DND-41 (cell line): Measurements from ENCODE around the gene SEBOX.

ENCODE experiments used
- ATAC-seq: fragments of 200-7000 bp; cut with Tn5 transposase; 3 replicates; pipeline ENCODE4 v1.9.1; 2021; ENCODE audit warnings: low read depth; ENCODE audit not compliant: insufficient read depth
- DNase-seq: peaks from one replicate; pipeline ENCODE4 v3.0.0-alpha.2; 2020
- H2AFZ ChIP-seq: 2 replicates; pipeline ENCODE4 v1.6.0; 2012; ENCODE audit warnings: low read depth, low read length
- H3K27ac ChIP-seq: 2 replicates; pipeline ENCODE4 v1.5.1; 2012; ENCODE audit warnings: low read length, inconsistent platforms
- H3K27me3 ChIP-seq: fragments of 200-600 bp; sonication (generic); 2 replicates; pipeline ENCODE4 v1.6.0; 2012; ENCODE audit warnings: low read length, mild to moderate bottlenecking, inconsistent platforms; ENCODE audit not compliant: insufficient read depth, poor library complexity
- H3K36me3 ChIP-seq: 2 replicates; pipeline ENCODE4 v1.5.1; 2012; ENCODE audit warnings: low read length, inconsistent platforms; ENCODE audit not compliant: insufficient read depth
- H3K4me1 ChIP-seq: 2 replicates; pipeline ENCODE4 v1.5.1; 2012; ENCODE audit warnings: mild to moderate bottlenecking, low read length; ENCODE audit not compliant: insufficient read depth
- H3K4me2 ChIP-seq: 2 replicates; pipeline ENCODE4 v1.6.0; 2012; ENCODE audit warnings: mild to moderate bottlenecking, moderate library complexity, low read length, inconsistent platforms; ENCODE audit not compliant: insufficient read depth
- H3K4me3 ChIP-seq, 2 experiments: fragments of 200-600 bp in 1 of 2; shearing (Covaris generic) in 1 of 2; 2 replicates each; pipeline ENCODE4 v1.5.1; 2012 to 2016; ENCODE audit warnings: inconsistent platforms in 2 of 2, low read length in 2 of 2, mild to moderate bottlenecking in 2 of 2, low read depth in 1 of 2, moderate library complexity in 1 of 2
- H3K79me2 ChIP-seq: 2 replicates; pipeline ENCODE4 v1.6.0; 2012; ENCODE audit warnings: low read length, inconsistent platforms; ENCODE audit not compliant: insufficient read depth
- H3K9ac ChIP-seq: 2 replicates; pipeline ENCODE4 v1.6.0; 2012; ENCODE audit warnings: low read depth, mild to moderate bottlenecking, inconsistent platforms, low read length, moderate library complexity
- H3K9me3 ChIP-seq: 2 replicates; pipeline ENCODE4 v1.5.1; 2012; ENCODE audit warnings: low read length, moderate library complexity, mild to moderate bottlenecking, inconsistent platforms; ENCODE audit not compliant: insufficient read depth, severe bottlenecking
- H4K20me1 ChIP-seq: 2 replicates; pipeline ENCODE4 v1.6.0; 2012; ENCODE audit warnings: low read length; ENCODE audit not compliant: insufficient read depth
- CTCF ChIP-seq: IDR thresholded peaks from 2 replicates; pipeline ENCODE4 v1.5.1; 2012; ENCODE audit warnings: borderline replicate concordance, low read length, moderate library complexity, mild to moderate bottlenecking; ENCODE audit not compliant: poor library complexity, severe bottlenecking; ENCODE audit errors: extremely low read depth
- EZH2 ChIP-seq: IDR thresholded peaks from 3 replicates; pipeline ENCODE4 v1.6.1; 2012; ENCODE audit warnings: borderline replicate concordance, low read depth, mild to moderate bottlenecking, moderate library complexity, low read length, inconsistent platforms; ENCODE audit not compliant: severe bottlenecking

Gene SEBOX

GRCh38 chr17:28338056-28338768 lies 26.8 kb downstream of the SEBOX start:
- no peak overlapping the region for H3K27ac ChIP-seq
- H3K4me3 ChIP-seq = no peak overlapping the region
- H3K4me1 ChIP-seq = peaks cover 38% of the 10 kb centered on the region
- peaks cover 29% of the 10 kb centered on the region for H3K36me3 ChIP-seq
- no peak overlapping the region for H3K9ac ChIP-seq
- H2AFZ ChIP-seq = no peak overlapping the region
- H4K20me1 ChIP-seq = peaks cover 3% of the 10 kb centered on the region; the same call in 1 of the 2 replicates
- TF ChIP-seq EZH2 (no peak), CTCF (no peak)
- DNase-seq (no peak), ATAC-seq (no peak)
- no peaks in the 10 kb centered on the region for H3K9me3 ChIP-seq
- H3K4me2 ChIP-seq = no peak overlapping the region
- peaks cover 56% of the 10 kb centered on the region for H3K79me2 ChIP-seq
- H3K27me3 ChIP-seq = no peaks in the 10 kb centered on the region

GRCh38 chr17:28335959-28336871 lies 28.8 kb downstream of the SEBOX start:
- no peak for TF ChIP-seq CTCF
- peaks cover 45% of the 10 kb centered on the region for H3K4me1 ChIP-seq
- DNase-seq = peak; percentile 45
- no peaks in the 10 kb centered on the region for H3K27me3 ChIP-seq
- no peak; the same call in 2 of the 3 replicates for ATAC-seq
- peak overlapping the region; percentile 87 for H3K4me2 ChIP-seq
- H3K36me3 ChIP-seq = peaks cover 13% of the 10 kb centered on the region
- peak overlapping the region; percentile 73 for H3K9ac ChIP-seq
- peak overlapping the region; percentile 80 to 91 for H3K4me3 ChIP-seq
- H3K27ac ChIP-seq = peak overlapping the region; percentile 73
- H4K20me1 ChIP-seq = no peaks in the 10 kb centered on the region; the same call in none of the 2 replicates
- peaks cover 61% of the 10 kb centered on the region for H3K79me2 ChIP-seq
- H3K9me3 ChIP-seq = no peaks in the 10 kb centered on the region
- H2AFZ ChIP-seq = peak overlapping the region; percentile 84

- peak; percentile 97 for ATAC-seq
- Histone ChIP-seq H3K27ac (peak within 1 kb of the TSS; percentile 73), H3K36me3 (peaks cover 16% of the 10 kb centered on the region), H3K27me3 (no peaks in the 10 kb centered on the region), H3K79me2 (peaks cover 61% of the 10 kb centered on the region), H3K9ac (peak within 1 kb of the TSS; percentile 73), H3K9me3 (no peaks in the 10 kb centered on the region), H3K4me2 (peak within 1 kb of the TSS; percentile 95), H4K20me1 (no peaks in the 10 kb centered on the region; the same call in none of the 2 replicates), H3K4me1 (peaks cover 45% of the 10 kb centered on the region), H3K4me3 (peak within 1 kb of the TSS; percentile 80 to 91), H2AFZ (peak within 1 kb of the TSS; percentile 85)
- DNase-seq = peak; percentile 99
- no peak for TF ChIP-seq CTCF
- no peak for TF ChIP-seq EZH2
Measured at GRCh38 chr17:28335201-28335958, 29.6 kb downstream of the SEBOX start, which contains the start of the genes IFT20 and TNFAIP1. Gene IFT20 (minus strand): TSS chr17:28335472. CDS start chr17:28331985, 3,487 bp downstream. Gene TNFAIP1 (plus strand): TSS chr17:28335761. CDS start chr17:28339522, 3,761 bp downstream.
